Stimulated activated naive CD8-positive, alpha-beta T cell treated with anti-CD3 and anti-CD28 coated beads, Interleukin-15, amount 100 ng/mL, for 72 hours (primary cell): Measurements from ENCODE around the gene SH3RF3.
A peak's percentile ranks its signal among the peaks of the same experiment; 100 is the strongest.
"Not testable (repeated sequence)": the region's sequence is repeated elsewhere in the genome, so short reads cannot be mapped to it uniquely, and the experiment has no call there.

Source experiments
- ATAC-seq: fragments of 150-1000 bp; cut with Tn5 transposase; 2 replicates; pipeline ENCODE4 v1.10.0; 2021; ENCODE audit warnings: mild to moderate bottlenecking, moderate library complexity
- DNase-seq, 2 donors: peaks; one replicate each; pipeline ENCODE4 v3.0.0; 2021 to 2022
- H3K27ac Mint-ChIP-seq, 2 donors: one replicate each; pipeline ENCODE4 v1.8.0; 2022; ENCODE audit warnings: mild to moderate bottlenecking in 2 of 2, mixed read lengths in 2 of 2, moderate library complexity in 2 of 2
- H3K27me3 Mint-ChIP-seq: one replicate; pipeline ENCODE4 v1.8.0; 2022; ENCODE audit warnings: mixed read lengths
- H3K4me1 Mint-ChIP-seq: one replicate; pipeline ENCODE4 v1.8.0; 2022; ENCODE audit warnings: mild to moderate bottlenecking, mixed read lengths
- H3K4me3 Mint-ChIP-seq, 2 donors: one replicate each; pipeline ENCODE4 v1.8.0; 2022; ENCODE audit warnings: mild to moderate bottlenecking in 2 of 2, mixed read lengths in 2 of 2, moderate library complexity in 1 of 2
- H3K9me3 Mint-ChIP-seq, 2 donors: one replicate each; pipeline ENCODE4 v1.8.0; 2022; ENCODE audit warnings: mixed read lengths in 2 of 2

Gene SH3RF3

DNA sequence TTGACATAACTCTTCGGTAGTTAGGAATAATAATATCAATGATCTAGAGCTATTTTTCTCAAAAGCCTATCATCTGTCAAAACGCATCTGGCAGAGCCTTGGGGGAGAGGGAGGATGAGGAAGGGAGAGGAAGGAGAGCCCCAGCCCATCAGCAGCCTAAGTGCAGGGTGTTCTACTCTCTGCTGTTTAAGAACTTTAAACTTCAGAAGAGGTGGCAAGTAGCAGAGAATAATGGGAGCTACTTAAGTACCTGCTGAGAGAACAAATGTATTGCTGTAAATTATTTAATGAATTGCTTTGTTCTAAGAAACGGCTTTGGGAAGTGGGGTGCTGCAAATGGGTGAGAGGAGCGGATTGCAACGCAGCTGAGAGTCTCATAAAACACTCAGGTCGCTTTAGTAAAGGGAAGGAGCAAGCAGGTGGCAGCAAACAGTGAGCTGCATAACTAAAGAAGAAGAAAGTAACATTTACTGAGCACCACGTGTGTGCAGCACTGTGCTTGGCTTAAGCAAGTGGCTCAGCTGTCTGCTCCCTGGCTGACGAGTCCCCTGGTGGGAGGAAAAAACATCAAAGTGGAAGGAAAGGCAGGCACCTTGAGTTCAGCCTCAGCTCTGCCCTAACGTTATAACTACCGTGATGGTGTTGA, 26.3 kb upstream of the SH3RF3 start:
- ATAC-seq (peak; percentile 48), DNase-seq (no peak)
- no peaks in the 10 kb centered on the region for H3K27me3 Mint-ChIP-seq
- peak overlapping the region in 1 of 2 donors; percentile 10 for H3K27ac Mint-ChIP-seq
- no peaks in the 10 kb centered on the region for H3K9me3 Mint-ChIP-seq
- H3K4me3 Mint-ChIP-seq: no peak overlapping the region
- H3K4me1 Mint-ChIP-seq: peaks cover 10% of the 10 kb centered on the region

DNA sequence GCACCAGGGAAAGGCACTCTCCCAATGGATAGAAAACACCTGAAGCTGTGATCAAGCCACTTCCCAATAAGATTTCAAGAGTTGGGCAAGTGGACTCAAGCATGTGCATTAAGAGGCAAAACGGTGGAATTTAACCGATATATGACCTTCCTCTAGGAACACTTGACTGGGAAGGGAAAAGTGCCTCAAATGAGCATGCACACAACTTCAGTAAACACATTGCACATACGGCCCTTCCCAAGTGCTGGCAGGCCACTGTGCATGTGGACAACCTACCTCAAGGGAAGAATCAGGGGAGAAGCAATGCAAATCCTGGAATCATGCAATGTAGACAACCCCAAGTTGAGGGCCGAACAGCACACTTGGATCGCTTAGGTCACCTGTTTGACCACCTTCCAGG, 23.9 kb upstream of the SH3RF3 start:
- ATAC-seq (no peak), DNase-seq (no peak)
- Mint-ChIP-seq H3K4me3 (no peak overlapping the region), H3K27me3 (no peaks in the 10 kb centered on the region), H3K4me1 (peaks cover 10% of the 10 kb centered on the region), H3K9me3 (no peaks in the 10 kb centered on the region), H3K27ac (no peak overlapping the region)

DNA sequence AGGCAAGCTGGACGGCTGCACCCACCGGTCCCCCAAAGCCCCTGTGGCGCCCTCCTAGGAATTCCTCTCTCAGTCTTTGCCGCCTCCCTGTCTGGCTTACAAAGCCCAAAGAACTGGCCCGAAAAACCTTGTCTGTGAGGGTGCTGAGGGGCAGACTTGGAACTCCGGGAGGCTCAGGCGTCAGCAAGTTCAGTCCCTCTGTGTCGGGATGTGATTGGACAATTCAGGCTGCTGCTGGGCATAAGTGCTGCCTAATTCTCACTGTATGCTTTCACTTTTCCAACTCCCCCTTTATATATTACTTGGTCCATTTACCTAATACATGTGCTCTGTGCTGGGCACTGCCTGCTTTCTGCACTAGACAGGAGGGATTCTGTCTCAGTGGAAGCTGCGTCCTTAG, 20.3 kb upstream of the SH3RF3 start:
- ATAC-seq (no peak), DNase-seq (no peak)
- Mint-ChIP-seq H3K4me3 (no peak overlapping the region), H3K4me1 (no peaks in the 10 kb centered on the region), H3K27ac (no peak overlapping the region), H3K9me3 (no peaks in the 10 kb centered on the region), H3K27me3 (no peaks in the 10 kb centered on the region)

DNA sequence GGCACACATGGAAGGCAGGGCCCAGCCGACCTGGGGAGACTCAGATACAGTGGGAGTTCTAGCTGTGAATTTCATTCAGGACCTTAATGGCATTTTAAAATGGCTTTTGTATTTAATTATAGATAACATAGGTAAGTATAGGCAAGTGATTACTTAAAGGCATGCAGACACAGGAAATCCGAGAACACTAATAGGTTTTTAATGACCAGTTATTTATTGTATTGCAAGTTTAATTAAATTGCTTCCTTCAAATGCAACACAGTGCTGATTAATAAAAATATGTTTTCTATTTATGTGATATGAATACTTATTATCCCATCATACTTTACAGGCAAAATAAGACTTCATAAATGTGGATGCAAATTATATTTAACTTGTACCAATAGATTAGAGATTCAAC, 19.7 kb upstream of the SH3RF3 start:
- ATAC-seq (no peak), DNase-seq (no peak)
- H3K27me3 Mint-ChIP-seq: no peaks in the 10 kb centered on the region
- H3K9me3 Mint-ChIP-seq: no peaks in the 10 kb centered on the region
- H3K4me1 Mint-ChIP-seq: no peaks in the 10 kb centered on the region
- H3K4me3 Mint-ChIP-seq: no peak overlapping the region
- no peak overlapping the region for H3K27ac Mint-ChIP-seq

DNA sequence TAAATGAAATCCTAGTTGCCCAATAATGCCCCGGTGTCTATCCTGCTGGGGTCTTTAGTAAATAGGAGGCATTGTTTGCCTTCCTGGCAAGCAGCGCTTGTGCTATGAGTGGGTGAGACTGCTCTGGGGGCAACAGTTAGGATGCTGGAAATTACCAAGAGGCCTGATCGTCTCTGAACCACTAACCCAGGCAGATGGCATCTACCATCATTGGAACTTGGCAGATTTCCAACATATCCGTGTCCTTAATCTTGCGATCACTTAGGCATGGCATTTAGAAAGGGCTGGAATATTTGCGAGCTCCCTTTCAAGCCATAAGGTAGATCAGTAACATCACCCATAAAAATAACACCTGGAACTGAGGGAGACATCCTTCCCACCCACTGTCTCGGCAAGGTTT, 18.8 kb upstream of the SH3RF3 start:
- H3K9me3 Mint-ChIP-seq: no peaks in the 10 kb centered on the region

DNA sequence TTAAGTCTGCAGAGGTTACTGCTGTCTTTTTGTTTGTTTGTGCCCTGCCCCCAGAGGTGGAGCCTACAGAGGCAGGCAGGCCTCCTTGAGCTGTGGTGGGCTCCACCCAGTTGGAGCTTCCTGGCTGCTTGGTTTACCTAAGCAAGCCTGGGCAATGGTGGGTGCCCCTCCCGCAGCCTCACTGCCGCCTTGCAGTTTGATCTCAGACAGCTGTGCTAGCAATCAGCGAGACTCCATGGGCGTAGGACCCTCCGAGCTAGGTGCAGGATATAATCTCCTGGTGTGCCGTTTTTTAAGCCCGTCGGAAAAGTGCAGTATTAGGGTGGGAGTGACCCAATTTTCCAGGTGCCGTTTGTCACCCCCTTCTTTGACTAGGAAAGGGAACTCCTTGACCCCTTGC, 11.8 kb upstream of the SH3RF3 start:
- not testable (repeated sequence) for H3K4me1 Mint-ChIP-seq, H3K27ac Mint-ChIP-seq, DNase-seq, H3K4me3 Mint-ChIP-seq, ATAC-seq, H3K27me3 Mint-ChIP-seq
- H3K9me3 Mint-ChIP-seq: peaks cover 0 to 24% of the 10 kb centered on the region in 2 donors

More for the DNA sequence above, 18.8 kb upstream of the SH3RF3 start:
- H3K27me3 Mint-ChIP-seq: no peaks in the 10 kb centered on the region
- no peak overlapping the region for H3K4me3 Mint-ChIP-seq
- no peak overlapping the region for H3K27ac Mint-ChIP-seq
- ATAC-seq (no peak), DNase-seq (no peak)
- no peaks in the 10 kb centered on the region for H3K4me1 Mint-ChIP-seq

DNA sequence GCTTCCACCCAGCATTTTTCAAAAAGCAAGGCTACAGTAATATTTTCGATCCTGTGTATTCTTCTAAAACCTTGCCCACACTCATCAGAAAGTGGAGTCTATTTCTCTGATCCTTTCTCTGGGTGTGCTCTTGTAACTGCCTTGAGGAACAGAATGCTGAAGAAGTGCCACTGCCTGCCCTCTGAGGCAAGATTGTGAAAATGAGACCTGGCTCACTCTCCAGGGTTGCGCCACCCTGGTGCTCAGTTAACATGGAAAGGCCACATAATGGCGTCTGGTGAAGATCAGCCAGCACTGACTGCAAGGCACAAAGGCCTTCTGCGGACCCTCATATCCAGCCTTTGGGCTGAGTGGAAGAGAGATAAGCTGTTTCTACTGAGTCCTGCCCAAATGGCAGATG, 11.2 kb upstream of the SH3RF3 start:
- peaks cover 0 to 24% of the 10 kb centered on the region in 2 donors for H3K9me3 Mint-ChIP-seq
- no peak for DNase-seq
- no peaks in the 10 kb centered on the region for H3K27me3 Mint-ChIP-seq
- H3K4me3 Mint-ChIP-seq: no peak overlapping the region
- H3K4me1 Mint-ChIP-seq: peaks cover 10% of the 10 kb centered on the region
- H3K27ac Mint-ChIP-seq: no peak overlapping the region
- no peak for ATAC-seq

DNA sequence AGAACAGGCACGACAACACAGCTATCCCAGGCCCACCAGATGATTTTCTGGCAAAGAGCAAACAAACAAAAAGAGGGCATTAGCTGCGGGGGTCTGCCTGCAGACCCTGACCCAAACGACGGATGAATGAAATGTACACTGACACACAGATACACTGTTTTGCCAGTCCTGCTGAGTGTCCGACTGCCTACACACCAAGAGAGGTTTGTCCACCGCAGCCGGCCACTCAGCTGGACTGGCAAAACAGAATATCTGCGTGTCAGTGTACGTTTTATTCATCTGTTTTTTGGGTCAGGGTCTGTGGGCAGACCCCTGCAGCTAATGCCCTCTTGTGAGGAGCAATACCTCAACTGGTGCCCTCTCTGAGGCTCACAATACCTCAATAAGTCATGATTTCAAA, 10.7 kb upstream of the SH3RF3 start:
- peaks cover 0 to 24% of the 10 kb centered on the region in 2 donors for H3K9me3 Mint-ChIP-seq
- no peak overlapping the region for H3K4me3 Mint-ChIP-seq
- H3K27ac Mint-ChIP-seq: no peak overlapping the region
- H3K4me1 Mint-ChIP-seq: peaks cover 10% of the 10 kb centered on the region
- H3K27me3 Mint-ChIP-seq: no peaks in the 10 kb centered on the region
- DNase-seq (no peak), ATAC-seq (no peak)

DNA sequence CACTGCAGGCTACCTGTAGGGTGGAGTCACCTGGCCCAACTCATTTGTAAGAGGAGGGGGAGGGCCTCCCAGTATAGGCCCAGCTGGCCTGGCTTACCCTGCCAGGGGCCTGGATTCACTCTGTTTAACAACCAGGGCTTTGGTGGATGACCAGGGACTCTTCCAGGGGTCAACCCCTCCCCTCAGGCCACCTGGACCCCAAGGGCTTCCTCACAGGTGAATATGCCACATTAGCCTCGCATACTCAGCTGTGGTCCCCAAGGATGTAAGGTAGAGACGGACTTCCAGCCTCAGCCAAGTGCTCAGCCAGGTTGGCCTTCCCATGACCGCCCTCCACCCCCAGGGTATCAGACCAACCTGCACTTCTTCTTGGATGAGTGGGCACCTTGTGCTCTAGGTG, 8.8 kb upstream of the SH3RF3 start:
- ATAC-seq: no peak
- peaks cover 0 to 24% of the 10 kb centered on the region in 2 donors for H3K9me3 Mint-ChIP-seq
- no peaks in the 10 kb centered on the region for H3K27me3 Mint-ChIP-seq
- H3K27ac Mint-ChIP-seq: no peak overlapping the region
- DNase-seq: no peak
- peaks cover 16% of the 10 kb centered on the region for H3K4me1 Mint-ChIP-seq
- H3K4me3 Mint-ChIP-seq: no peak overlapping the region

DNA sequence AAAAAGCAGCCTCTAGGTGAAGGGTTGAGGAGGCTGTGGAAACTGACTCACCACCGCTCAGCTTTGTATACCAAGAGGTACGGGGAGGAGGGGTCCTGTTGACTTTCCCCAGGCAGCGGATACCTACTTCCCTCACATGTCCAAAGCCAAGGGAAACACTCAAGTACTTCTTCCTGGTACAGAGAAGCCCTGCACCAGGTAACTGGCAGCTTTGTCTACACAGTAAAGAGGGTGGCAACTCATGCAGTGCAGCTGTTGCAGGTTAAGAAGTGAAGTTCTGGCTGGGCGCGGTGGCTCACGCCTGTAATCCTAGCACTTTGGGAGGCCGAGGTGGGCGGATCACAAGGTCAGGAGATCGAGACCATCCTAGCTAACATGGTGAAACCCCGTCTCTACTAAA, 8.3 kb upstream of the SH3RF3 start:
- H3K27me3 Mint-ChIP-seq, H3K4me3 Mint-ChIP-seq, ATAC-seq, H3K27ac Mint-ChIP-seq, DNase-seq: not testable (repeated sequence)
- Mint-ChIP-seq H3K9me3 (peaks cover 0 to 24% of the 10 kb centered on the region in 2 donors), H3K4me1 (peaks cover 21% of the 10 kb centered on the region)

DNA sequence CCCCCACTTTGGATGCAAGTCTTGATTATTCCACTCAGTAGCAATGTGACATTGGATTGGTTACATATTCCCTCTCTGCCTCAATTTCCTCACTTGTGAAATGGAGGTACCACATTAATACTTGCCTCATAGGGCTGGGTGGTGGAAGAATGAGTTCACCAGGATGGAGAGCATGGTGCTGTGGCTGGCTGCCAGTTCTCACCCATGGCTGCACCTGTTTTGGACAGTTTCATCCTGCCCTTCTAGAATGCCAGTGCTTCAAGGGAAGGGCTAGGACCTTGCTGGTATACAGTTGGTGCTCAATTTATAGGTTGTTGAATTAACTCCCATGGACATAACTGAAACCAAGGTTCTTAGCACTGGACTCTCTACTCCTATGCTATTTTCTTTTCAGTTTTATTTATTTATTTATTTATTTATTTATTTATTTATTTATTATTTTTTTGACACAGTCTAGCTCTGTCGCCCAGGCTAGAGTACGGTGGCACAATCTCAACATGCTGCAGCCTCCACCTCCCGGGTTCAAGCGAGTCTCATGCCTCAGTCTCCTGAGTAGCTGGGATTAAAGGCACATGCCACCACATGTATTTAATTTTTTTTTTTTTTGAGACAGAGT, 5.3 kb upstream of the SH3RF3 start:
- Mint-ChIP-seq H3K4me3 (no peak overlapping the region), H3K27ac (peak overlapping the region in 1 of 2 donors; percentile 72), H3K27me3 (no peaks in the 10 kb centered on the region), H3K9me3 (no peaks in the 10 kb centered on the region), H3K4me1 (peaks cover 32% of the 10 kb centered on the region)
- ATAC-seq (no peak), DNase-seq (no peak)

DNA sequence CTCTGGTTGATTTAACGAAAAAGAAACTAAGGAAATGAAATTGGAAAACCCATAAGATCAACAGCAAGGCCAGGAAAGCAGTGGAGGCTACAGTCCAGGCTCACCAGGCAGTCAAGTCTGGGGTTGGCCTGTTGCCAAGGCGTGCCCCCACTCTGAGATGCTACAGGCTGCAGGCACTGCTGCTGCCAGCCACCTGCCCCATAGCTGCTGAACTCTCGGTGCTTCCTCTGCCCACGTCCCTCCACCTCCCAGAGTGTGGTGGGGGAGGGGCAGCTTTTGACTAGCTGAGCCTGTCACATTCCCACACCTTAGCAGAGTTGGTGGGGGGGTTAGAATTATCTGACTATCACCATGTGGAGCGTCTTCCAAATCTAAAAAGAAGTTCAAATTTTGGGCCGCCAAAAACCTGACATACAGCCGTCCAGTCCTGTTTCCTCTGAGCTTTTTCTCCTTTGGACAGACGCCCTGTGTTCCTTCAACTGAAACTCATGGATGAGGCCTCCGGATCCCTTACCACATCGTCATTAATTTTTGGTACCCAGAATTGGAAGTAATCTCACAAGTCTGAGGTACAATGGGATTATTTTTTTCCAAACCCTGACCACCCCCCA, 3.9 kb upstream of the SH3RF3 start:
- H3K27ac Mint-ChIP-seq: peak overlapping the region in 1 of 2 donors; percentile 40
- H3K4me3 Mint-ChIP-seq: no peak overlapping the region
- peaks cover 35% of the 10 kb centered on the region for H3K4me1 Mint-ChIP-seq
- no peaks in the 10 kb centered on the region for H3K9me3 Mint-ChIP-seq
- no peak for ATAC-seq
- no peak for DNase-seq
- peaks cover 3% of the 10 kb centered on the region for H3K27me3 Mint-ChIP-seq

DNA sequence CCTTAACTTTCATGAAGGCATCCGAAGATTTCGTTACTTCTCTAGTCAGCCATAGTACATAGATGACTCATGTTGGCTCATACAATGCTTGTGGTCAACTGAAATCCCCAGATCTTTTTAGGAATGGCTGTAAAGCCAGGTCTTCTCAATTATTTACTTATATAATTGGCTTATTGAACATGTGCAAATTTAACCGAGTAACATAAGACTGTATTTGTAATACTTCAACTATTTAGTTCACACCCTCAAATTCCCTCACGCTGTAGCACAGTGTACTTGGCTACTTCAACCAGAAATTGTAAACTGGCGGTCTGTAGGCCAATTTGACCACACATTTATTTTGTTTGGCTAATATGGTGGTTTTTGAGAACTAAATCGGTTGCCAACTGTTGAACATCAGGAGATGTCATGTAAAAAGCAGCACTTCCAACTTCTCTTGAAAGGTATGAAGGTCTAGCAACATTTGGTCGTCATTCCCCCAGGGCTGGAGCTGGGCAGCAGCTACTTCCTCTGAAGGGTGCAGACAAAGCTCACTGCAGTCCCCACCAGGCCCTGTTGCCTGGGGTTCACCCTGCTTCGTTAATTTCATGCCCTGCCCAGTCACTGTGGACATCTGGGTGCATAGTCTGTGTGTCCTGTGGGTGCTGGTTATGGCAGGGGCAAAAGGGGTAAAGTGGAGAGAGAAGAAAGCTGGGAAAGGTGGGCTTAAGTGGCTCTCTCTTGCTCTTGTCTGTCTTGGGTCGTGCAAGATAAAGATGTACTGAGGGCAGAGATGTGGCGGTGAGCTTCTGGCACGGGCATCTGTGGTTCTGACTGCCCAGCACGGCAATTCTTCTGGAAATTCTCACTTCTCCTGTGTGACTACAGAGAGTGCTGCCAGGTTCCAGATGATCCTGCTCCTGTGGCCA, 3.2 kb upstream of the SH3RF3 start:
- Mint-ChIP-seq H3K27ac (peak overlapping the region; percentile 61 to 87), H3K4me1 (peaks cover 43% of the 10 kb centered on the region), H3K9me3 (no peaks in the 10 kb centered on the region), H3K27me3 (peaks cover 8% of the 10 kb centered on the region), H3K4me3 (no peak overlapping the region)
- DNase-seq: no peak
- ATAC-seq: no peak

DNA sequence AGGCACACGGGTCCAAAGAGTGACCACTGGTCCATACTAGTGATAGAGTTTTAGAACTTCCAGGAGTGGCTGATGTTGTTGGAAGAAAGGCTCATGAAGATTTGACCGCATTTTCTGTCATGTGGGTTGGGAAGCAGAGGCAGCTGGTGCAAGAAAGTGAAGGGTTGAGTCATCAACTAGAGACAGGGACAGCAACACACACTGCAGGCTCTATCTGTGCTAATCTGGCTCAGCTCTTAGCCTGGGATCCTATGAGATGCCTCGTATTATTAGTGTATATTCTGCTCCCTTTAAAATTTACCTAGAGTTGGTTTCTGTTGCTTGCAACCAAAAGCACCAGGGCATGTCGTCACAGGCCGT, 2.5 kb upstream of the SH3RF3 start:
- ATAC-seq (no peak), DNase-seq (no peak)
- Mint-ChIP-seq H3K9me3 (no peaks in the 10 kb centered on the region), H3K4me1 (peaks cover 46% of the 10 kb centered on the region), H3K27me3 (peaks cover 8% of the 10 kb centered on the region), H3K27ac (peak overlapping the region in 1 of 2 donors; percentile 87), H3K4me3 (no peak overlapping the region)

DNA sequence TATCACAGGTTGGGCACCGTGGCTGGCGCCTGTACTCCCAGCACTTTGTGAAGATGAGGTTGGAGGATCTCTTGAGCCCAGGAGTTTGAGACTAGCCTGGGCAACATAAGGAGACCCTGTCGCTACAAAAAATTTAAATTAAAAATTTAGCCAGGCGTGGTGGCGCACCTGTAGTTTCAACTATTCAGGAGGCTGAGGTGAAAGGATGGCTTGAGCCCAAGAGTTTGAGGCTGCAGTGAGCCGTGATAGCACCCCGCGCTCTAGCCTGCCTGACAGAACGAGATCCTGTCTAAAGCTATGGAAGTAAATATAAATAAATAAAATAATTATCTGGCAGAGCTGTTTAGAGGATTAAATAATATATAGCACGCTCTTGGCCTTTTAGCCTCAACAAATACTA, 1.4 kb upstream of the SH3RF3 start:
- Mint-ChIP-seq H3K4me3 (peak overlapping the region; percentile 90 to 95), H3K27ac (no peak overlapping the region), H3K27me3 (peaks cover 8% of the 10 kb centered on the region), H3K4me1 (peaks cover 51% of the 10 kb centered on the region), H3K9me3 (no peaks in the 10 kb centered on the region)
- DNase-seq (no peak), ATAC-seq (no peak)
